Stimulated activated CD8-positive, alpha-beta memory T cell treated with anti-CD3 and anti-CD28 coated beads, Interleukin-4, amount 100 ng/mL, for 24 hours (primary cell): Measurements from ENCODE around the gene MAP4K5.

Experiments used
- DNase-seq: peaks from one replicate; pipeline ENCODE4 v3.0.0-alpha.2; 2020; ENCODE audit warnings: low read depth

MAP4K5 gene

GRCh38 chr14:50399251-50400032 is 132.9 kb downstream of the MAP4K5 start:
- DNase-seq: no peak

GRCh38 chr14:50398189-50398580 is 134.2 kb downstream of the MAP4K5 start:
- no peak for DNase-seq

DNA sequence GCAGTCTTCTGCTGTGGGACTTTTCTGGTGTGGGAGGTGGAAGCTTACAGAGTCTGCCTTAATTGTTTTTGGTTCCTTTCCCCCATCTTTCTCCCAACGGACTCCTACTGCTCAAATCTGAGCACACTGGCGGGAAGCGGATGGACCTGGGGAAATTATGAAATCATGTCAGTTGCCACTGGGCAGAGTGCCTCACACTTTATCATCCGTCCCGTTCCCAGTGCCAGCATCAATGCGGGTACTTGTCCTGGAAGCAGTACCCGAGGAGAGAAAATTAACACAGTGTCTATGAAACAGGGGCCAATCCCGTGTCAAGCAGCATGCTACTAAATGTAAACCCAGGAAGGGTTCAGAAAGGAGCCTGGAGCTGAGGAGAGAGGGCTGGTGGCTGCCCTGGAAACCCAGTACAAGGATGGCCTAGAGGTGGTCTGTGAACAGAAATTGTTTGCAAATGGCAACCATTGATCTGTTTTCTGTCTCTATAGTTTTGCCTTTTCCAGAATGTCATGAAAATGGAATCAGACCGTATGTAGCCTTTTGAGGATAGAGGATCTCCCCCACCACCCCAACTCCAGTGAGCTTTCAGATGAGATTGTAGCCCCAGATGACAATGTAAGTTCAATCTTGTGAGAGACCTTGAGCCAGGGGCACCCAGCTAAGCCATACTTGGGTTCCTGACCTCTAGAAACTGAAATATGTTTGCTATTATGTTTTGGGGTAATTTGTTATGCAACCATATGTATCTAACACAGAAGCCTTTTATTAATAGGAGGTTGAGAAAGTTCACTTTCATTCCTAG is 134.8 kb downstream of the MAP4K5 start:
- DNase-seq: no peak

DNA sequence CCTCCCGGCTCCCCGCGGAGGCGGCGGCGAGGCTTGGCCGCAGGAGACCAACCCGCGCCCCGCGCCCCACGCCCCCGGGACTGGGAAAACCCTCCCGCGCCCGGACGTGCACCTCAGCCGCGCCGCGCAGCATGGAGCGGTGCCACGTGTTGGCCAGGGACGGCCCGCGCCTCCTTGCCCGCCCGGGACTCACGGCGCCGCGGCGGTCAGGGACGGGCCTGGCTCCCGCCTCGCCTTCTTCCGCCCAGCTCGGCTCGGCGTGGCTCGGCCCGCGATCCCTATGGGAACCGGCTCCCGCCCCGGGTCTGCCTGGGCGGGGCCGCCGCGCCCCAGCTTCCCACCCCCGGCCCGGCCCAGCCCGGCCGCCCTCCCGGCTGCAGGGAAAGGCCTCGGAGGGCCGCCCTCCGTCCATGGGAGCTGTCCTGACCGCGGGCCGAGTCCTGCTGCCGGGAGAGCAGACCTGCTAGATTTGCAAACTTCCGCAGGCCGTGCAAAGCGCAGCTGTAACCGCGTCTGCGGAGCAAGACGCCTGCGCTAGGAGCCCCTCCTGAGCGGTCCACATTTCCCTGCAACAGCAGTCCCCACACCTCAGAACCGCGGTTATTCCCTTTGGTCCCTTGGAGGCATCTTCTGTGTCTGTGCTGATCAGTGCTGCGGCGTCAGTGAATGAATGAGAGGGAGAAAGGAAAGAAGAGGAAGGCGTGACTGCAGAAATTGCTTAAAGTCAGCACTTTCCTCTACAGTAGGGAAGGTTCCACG is 135.6 kb downstream of the MAP4K5 start, which contains the start of gene CDKL1:
Gene CDKL1, minus strand, starts transcription at position 251 of the 759 bp plus-strand sequence. CDS start 1,013 bp downstream, outside the sequence.
- DNase-seq: peak; percentile 35

GRCh38 chr14:50395448-50395847 is 136.9 kb downstream of the MAP4K5 start:
- no peak for DNase-seq

GRCh38 chr14:50394713-50395112 is 137.7 kb downstream of the MAP4K5 start:
- DNase-seq: no peak

DNA sequence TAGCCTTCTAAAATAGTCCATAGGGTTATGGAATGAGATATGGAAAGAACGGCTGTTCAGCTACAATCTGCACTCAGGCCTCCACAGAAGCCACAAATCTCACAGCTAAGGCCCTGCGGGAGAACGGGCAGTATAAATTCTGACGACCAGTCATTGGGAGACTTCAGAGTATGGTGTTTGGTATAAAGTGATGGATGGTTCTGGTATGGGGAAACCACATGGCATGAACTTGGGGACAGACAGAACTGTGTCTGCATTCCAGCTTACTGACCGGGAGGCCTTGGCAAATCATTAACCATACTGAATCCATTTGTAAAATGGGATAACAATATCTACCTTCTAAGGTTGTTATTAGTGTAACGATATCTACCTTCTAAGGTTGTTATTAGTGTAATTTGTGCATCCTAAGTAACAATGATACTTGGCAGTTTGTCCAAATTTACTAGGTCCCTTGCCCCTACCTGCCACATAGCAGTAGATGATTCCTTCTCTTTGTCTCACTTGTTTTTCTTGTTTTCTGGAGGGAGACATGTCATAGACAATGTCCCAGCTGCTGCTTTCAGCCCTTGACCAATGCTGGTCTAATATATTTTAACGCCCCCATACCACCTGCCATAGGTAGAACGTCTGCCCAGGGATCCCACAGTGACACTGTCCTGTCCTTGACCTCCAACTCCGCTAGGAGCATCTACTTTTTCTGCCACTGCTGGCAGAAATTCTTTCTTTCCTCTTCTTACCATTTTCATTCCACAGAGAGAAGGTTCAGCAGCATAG is 142.5 kb downstream of the MAP4K5 start:
- no peak for DNase-seq

DNA sequence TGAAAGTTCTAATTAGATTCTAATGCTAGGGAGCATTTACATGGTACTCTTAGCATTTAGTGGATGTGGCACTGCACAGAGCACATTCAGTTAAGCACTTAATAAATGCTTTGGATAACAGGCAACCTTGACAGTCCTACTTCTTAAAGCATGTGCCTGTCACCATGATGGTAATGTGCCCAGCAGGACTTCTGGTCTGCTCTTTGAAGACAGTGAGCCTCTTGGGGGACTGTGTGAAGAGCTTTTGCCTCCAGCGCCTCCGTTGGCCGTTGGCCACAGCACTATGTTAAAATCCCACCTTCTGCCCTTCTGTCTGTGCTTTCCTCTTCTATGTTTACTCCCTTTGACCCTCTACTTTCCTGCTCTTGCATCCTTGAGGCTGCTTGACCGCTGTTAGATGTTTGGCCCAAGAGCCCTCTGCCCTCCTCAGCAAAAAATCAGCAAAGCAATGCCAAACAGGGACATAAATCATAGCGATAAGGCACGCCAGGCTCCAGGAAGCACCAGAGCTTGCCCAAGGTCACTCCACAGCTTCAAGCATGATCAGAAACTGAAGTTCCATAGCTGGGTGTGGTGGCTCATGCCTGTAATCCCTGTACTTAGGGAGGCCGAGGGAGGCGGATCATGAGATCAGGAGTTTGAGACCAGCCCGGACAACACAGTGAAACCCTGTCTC is 144.0 kb downstream of the MAP4K5 start:
- no peak for DNase-seq

- no peak for DNase-seq
These were observed 144.8 kb downstream of the MAP4K5 start for GRCh38 chr14:50387548-50387947.

DNA sequence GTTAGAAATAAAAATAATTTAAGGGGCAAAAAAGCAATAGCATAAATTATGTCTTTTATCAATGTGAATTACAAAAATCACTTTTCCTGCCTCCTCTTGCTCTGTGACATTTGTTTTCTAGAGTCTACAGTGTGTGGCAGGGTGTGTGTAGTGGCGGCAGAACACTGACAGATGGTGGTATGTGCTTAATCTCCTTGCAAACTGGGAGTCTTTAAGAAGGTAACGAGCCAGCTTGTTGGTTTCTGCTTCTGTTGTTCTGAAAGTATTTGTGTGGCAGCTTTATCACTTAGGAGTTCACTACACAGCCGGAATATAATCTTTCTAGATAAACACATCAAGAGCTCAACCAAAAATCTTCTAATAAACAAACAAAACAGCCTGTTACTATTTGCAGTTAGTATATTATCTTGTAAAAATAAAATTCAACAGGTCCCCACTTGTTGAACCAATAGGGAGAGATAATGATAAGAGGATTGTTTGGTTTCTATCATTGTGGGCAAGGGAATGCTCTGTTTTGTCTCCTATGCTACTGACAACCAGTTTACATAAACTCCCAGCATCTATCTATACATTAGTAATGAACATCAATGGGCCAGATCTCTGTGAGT is 148.6 kb downstream of the MAP4K5 start:
- DNase-seq: no peak

GRCh38 chr14:50381823-50382287 is 150.5 kb downstream of the MAP4K5 start:
- no peak for DNase-seq

DNA sequence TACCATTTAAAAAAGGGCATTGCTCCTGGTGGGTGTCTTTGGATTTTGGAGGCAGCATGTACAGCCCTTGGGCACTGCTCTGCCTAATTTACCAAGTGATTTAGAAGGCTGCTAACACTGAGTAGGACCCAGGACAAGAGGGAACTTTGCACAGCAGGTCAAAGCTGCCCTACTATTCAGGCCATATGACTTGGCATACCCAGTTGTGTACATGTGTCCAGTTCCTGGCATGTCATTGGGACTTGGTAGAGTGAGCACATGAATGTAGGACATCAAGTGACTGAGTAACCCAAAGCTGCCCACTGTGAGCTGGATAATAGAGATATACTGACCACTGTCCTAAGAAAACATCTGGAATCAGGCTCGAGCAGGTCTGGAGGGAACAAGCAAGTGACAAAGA is 151.4 kb downstream of the MAP4K5 start:
- no peak for DNase-seq

DNA sequence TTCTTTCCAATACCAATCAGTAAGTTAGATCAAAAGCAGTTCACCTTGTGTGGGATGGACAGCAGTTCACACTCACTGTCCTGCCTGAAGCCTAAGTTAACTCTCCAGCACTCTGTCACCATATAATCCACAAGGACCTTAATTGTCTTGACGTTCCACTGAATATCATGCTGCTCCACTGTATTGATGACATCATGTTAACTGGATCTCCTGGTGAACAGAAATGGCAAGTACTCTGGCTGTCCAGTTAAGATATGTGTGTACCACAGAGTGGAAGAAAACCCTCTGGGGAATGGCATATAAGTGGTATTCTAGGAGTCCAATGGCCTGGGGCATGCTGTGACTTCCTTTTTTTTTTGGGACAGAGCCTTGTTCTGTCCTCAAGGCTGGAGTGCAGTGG is 151.9 kb downstream of the MAP4K5 start:
- DNase-seq: no peak

GRCh38 chr14:50379563-50379962 is 152.8 kb downstream of the MAP4K5 start:
- DNase-seq: no peak

GRCh38 chr14:50377550-50378085 is 154.8 kb downstream of the MAP4K5 start:
- DNase-seq: no peak

DNA sequence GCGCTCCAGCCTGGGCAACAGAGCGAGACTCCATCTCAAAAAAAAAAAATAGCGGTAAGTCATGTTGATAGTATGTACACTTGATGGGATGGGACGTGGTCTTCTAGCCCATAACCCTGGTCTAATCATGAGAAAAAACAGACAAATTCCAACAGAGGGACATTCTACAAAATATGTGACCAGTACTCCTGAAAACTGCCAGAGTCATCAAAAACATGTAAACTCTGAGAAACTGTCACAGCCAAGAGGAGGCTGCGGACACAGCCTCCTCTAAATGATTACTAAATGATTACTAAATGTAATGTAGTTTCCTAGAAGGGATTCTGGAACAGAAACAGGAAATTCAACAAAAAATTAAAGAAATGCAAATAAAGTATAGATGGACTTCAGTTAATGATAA is 156.6 kb downstream of the MAP4K5 start:
- no peak for DNase-seq

GRCh38 chr14:50373959-50374358 is 158.4 kb downstream of the MAP4K5 start:
- no peak for DNase-seq

- DNase-seq: no peak
These were observed 160.8 kb downstream of the MAP4K5 start for GRCh38 chr14:50371546-50371945.
